Measurements from ENCODE around the gene OSBPL10. TPM values are rescaled to one million over a fixed set of nuclear protein-coding genes. Genes with fewer than 3 reads are reported as not detected.

Gene OSBPL10
- total and polyA plus RNA-seq, 2 donors (not counting 1 experiment from before 2014, with no cell fraction given), result 88.5 to 310 TPM

GRCh38 chr3:31804251-31805051 lies 176.6 kb downstream of the OSBPL10 start:
- H3K36me3 ChIP-seq (replicated peaks in 1 of 2; ENCODE audit: control extremely low read depth in 1 of 2, control insufficient read depth in 1 of 2, extremely low read depth in 1 of 2, insufficient read depth in 2 of 2, low read length in 1 of 2), result peaks cover 3 to 34% of the 10 kb centered on the region in 2 experiments
- no peaks in the 10 kb centered on the region for H3K9me3 Mint-ChIP-seq (ENCODE audit: insufficient read depth)
- no peaks in the 10 kb centered on the region for H3K9me3 ChIP-seq (ENCODE audit: control extremely low read depth in 1 of 3, control insufficient read depth in 2 of 3, insufficient read depth in 1 of 3, low read length in 2 of 3)
- H3K4me3 Mint-ChIP-seq, result no peak overlapping the region
- H3K4me1 ChIP-seq (ENCODE audit: control insufficient read depth in 2 of 2, insufficient read depth in 2 of 2, low read length in 2 of 2), result peaks cover 12 to 13% of the 10 kb centered on the region in 2 donors
- intact Hi-C loops (cut with micrococcal nuclease), result loop anchor here (5.0 kb wide), 1 partner anchor 178 kb away; the partner anchor contains the start of genes OSBPL10 and ZNF860
- no peak overlapping the region for H3K4me2 ChIP-seq (replicated peaks; ENCODE audit: low read depth, low read length, poor library complexity, severe bottlenecking)
- no peak for DNase-seq
- ChIA-PET CTCF (interaction anchor here (0.5 to 1.0 kb wide), 4 partner anchors 12 to 178 kb away, joined by 3 to 4 read pairs (median 3); no protein-coding TSS in a partner anchor), POLR2A (no interaction called here)
- H3K27ac Mint-ChIP-seq, result peak overlapping the region; percentile 15
- TF ChIP-seq EZH2 (IDR thresholded peaks at IDR 0.05; ENCODE audit: borderline replicate concordance, insufficient read depth, low read depth, low read length, poor library complexity, severe bottlenecking), result no peak
- TF ChIP-seq CTCF (IDR thresholded peaks at IDR 0.05), result no peak
- no peak overlapping the region for H2AFZ ChIP-seq (ENCODE audit: insufficient read depth, low read depth, low read length, poor library complexity, severe bottlenecking)
- peaks cover 51% of the 10 kb centered on the region for H3K4me1 Mint-ChIP-seq
- ATAC-seq (ENCODE audit: low read depth), result no peak
- 100% methylated on average over 4 of the region's 10 CpGs for WGBS (ENCODE audit: insufficient coverage)
- H3K27me3 ChIP-seq (replicated peaks in 1 of 4; ENCODE audit: control extremely low read depth in 1 of 4, control insufficient read depth in 3 of 4, insufficient read depth in 4 of 4, low read length in 3 of 4), result no peaks in the 10 kb centered on the region
- no peak overlapping the region for H3K4me3 ChIP-seq (ENCODE audit: control extremely low read depth in 1 of 5, extremely low read depth in 1 of 5, insufficient read depth in 1 of 5, low read depth in 2 of 5, low read length in 4 of 5)
- no peak overlapping the region for H3K9ac ChIP-seq (ENCODE audit: low read length)
- H3K27me3 Mint-ChIP-seq, result no peaks in the 10 kb centered on the region
- H3K27ac ChIP-seq (ENCODE audit: low read length in 2 of 2), result no peak overlapping the region
- peaks cover 59% of the 10 kb centered on the region for H3K79me2 ChIP-seq (ENCODE audit: control insufficient read depth, insufficient read depth, low read length)
- peaks cover 68% of the 10 kb centered on the region for H4K20me1 ChIP-seq (ENCODE audit: control insufficient read depth, insufficient read depth, low read length, poor library complexity, severe bottlenecking)

All from B cell (primary cell).